Osteocyte (in vitro differentiated cells): ENCODE data around the gene UBXN10. TPM values are rescaled to one million over a fixed set of nuclear protein-coding genes. Genes with fewer than 3 reads are reported as not detected.

Experiments used
- DNase-seq: peaks from one replicate; pipeline ENCODE4 v3.0.0; 2021; ENCODE audit warnings: mixed read lengths; ENCODE audit not compliant: unreplicated experiment; ENCODE audit errors: extremely low spot score
- H3K27ac Mint-ChIP-seq: one replicate; pipeline ENCODE4 v1.8.0; 2021; ENCODE audit warnings: mild to moderate bottlenecking, mixed read lengths; ENCODE audit not compliant: unreplicated experiment
- H3K27me3 Mint-ChIP-seq: one replicate; pipeline ENCODE4 v1.8.0; 2021; ENCODE audit warnings: mixed read lengths; ENCODE audit not compliant: unreplicated experiment
- H3K36me3 Mint-ChIP-seq: one replicate; pipeline ENCODE4 v1.8.0; 2021; ENCODE audit warnings: mixed read lengths; ENCODE audit not compliant: unreplicated experiment
- H3K4me1 Mint-ChIP-seq: one replicate; pipeline ENCODE4 v1.8.0; 2021; ENCODE audit warnings: mixed read lengths; ENCODE audit not compliant: unreplicated experiment
- H3K4me3 Mint-ChIP-seq: one replicate; pipeline ENCODE4 v1.8.0; 2021; ENCODE audit warnings: mild to moderate bottlenecking, moderate library complexity, mixed read lengths; ENCODE audit not compliant: unreplicated experiment
- H3K9me3 Mint-ChIP-seq: one replicate; pipeline ENCODE4 v1.8.0; 2021; ENCODE audit warnings: mixed read lengths; ENCODE audit not compliant: unreplicated experiment
- total RNA-seq: library from RNA; stranded (reverse); gene quantifications from 2 replicates; pipeline ENCODE4 v1.2.1, GENCODE V29; 2021
- TF ChIP-seq, protein P1 (sequence below): fragments of 200-600 bp; sonication (generic); IDR thresholded peaks from 2 replicates; pipeline ENCODE4 v1.5.0; 2021; ENCODE audit warnings: antibody characterized with exemption, mild to moderate bottlenecking, moderate library complexity

UBXN10 gene
- total RNA-seq, 1 donor from 2014 or later, result not detected

DNA sequence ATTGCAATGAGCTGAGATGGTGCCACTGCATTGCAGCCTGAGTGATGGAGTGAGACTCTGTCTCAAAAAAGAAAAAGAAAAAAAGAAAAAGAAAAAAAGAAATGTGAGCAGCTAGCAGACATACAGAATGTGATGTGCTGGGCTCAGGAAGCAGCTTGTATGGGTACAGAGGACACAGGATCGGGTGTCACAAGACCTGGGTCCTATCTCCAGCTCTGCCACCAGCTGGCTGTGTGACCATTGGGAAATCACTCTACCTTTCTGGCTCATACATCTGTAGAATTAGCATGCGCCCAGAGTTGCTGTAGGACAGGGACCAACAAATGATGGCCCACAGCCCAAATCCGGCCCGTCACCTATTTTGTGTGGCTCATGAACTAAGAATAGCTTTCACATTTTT lies 3.8 kb downstream of the UBXN10 start:
- no peak overlapping the region for H3K27ac Mint-ChIP-seq
- TF ChIP-seq, protein P1, sequence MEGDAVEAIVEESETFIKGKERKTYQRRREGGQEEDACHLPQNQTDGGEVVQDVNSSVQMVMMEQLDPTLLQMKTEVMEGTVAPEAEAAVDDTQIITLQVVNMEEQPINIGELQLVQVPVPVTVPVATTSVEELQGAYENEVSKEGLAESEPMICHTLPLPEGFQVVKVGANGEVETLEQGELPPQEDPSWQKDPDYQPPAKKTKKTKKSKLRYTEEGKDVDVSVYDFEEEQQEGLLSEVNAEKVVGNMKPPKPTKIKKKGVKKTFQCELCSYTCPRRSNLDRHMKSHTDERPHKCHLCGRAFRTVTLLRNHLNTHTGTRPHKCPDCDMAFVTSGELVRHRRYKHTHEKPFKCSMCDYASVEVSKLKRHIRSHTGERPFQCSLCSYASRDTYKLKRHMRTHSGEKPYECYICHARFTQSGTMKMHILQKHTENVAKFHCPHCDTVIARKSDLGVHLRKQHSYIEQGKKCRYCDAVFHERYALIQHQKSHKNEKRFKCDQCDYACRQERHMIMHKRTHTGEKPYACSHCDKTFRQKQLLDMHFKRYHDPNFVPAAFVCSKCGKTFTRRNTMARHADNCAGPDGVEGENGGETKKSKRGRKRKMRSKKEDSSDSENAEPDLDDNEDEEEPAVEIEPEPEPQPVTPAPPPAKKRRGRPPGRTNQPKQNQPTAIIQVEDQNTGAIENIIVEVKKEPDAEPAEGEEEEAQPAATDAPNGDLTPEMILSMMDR, result no peak
- H3K4me1 Mint-ChIP-seq, result no peaks in the 10 kb centered on the region
- no peaks in the 10 kb centered on the region for H3K9me3 Mint-ChIP-seq
- H3K36me3 Mint-ChIP-seq, result no peaks in the 10 kb centered on the region
- no peak overlapping the region for H3K4me3 Mint-ChIP-seq
- DNase-seq, result no peak
- H3K27me3 Mint-ChIP-seq, result peaks cover 58% of the 10 kb centered on the region

DNA sequence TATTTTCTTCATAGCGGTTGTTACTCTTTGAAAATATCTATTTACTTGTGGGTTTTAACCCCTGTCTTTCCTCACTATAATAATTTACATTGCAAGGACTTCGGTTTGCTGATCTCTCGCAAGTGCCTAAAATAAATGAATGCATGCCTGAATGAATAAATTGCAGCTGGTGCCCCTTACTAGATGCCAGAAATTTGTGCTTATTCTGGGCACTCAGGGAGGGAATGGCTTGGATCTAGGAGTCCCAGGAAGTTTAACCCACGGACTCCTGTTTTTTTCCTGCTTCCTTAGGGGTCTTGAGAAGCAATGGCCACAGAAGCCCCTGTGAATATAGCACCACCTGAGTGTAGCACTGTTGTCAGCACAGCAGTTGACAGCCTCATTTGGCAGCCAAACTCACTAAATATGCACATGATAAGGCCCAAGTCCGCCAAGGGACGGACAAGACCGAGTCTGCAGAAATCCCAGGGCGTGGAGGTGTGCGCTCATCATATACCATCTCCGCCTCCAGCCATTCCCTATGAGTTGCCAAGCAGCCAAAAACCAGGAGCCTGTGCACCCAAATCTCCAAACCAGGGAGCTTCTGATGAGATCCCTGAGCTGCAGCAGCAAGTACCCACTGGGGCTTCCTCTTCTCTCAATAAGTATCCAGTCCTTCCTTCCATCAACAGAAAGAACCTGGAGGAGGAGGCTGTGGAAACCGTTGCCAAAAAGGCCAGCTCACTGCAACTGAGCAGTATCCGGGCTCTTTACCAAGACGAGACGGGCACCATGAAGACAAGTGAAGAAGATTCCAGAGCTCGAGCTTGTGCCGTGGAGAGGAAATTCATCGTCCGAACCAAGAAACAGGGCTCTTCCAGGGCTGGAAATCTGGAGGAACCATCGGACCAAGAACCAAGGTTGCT lies 4.6 kb downstream of the UBXN10 start:
- Mint-ChIP-seq H3K4me1 (no peaks in the 10 kb centered on the region), H3K27ac (no peak overlapping the region), H3K9me3 (no peaks in the 10 kb centered on the region), H3K4me3 (no peak overlapping the region), H3K27me3 (peaks cover 50% of the 10 kb centered on the region), H3K36me3 (no peaks in the 10 kb centered on the region)
- TF ChIP-seq, protein P1, result no peak
- DNase-seq, result no peak

DNA sequence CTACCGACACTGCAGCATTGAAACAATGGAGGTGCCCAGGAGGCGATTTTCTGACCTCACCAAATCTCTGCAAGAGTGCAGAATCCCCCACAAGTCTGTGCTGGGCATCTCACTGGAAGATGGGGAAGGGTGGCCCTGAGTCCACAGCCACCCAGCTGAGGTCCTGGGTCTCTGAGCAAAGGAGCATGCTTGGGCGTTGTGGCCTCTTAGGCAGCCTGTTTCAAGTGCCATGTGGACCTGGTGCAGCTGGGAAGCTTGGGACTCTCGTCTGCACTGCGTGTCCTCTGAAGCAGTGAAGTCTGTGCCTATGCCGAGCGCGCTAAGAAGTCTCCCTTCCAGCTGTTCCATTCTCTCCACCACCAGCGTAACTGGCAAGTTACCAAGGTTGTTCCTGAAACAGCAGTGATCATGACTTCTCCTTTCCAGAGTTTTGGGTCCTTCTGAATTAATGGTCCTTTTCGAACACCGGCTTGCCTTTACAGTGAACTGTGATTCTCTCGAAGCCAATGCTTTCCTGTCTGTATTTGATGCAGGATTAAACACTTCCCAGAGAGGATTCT lies 5.5 kb downstream of the UBXN10 start:
- peaks cover 48% of the 10 kb centered on the region for H3K27me3 Mint-ChIP-seq
- H3K4me1 Mint-ChIP-seq, result no peaks in the 10 kb centered on the region
- TF ChIP-seq, protein P1, result no peak
- H3K4me3 Mint-ChIP-seq, result no peak overlapping the region
- DNase-seq, result no peak
- H3K27ac Mint-ChIP-seq, result no peak overlapping the region
- H3K9me3 Mint-ChIP-seq, result no peaks in the 10 kb centered on the region
- H3K36me3 Mint-ChIP-seq, result no peaks in the 10 kb centered on the region

DNA sequence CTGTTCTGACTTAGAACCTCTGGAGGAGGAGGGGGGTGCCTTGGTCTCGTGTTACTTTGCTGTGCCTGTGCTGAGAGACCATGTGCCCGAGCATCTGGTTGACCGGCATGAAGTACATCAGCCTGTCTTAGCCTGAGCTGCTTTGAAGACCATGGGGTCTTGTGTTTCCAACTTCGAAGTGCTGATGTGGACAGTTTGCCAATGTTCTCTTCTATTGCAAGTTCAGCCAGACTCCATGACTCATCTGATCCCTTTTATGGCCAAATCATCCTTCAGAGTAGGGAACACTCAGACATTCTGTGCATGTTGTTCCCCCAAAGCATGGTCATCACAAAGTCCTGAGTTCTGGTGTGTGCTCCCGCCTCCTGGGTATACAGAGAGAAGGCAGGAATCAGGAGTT lies 6.5 kb downstream of the UBXN10 start:
- no peak overlapping the region for H3K27ac Mint-ChIP-seq
- H3K4me1 Mint-ChIP-seq, result no peaks in the 10 kb centered on the region
- peaks cover 40% of the 10 kb centered on the region for H3K27me3 Mint-ChIP-seq
- no peak overlapping the region for H3K4me3 Mint-ChIP-seq
- no peaks in the 10 kb centered on the region for H3K9me3 Mint-ChIP-seq
- TF ChIP-seq, protein P1, result no peak
- DNase-seq, result no peak
- H3K36me3 Mint-ChIP-seq, result no peaks in the 10 kb centered on the region

DNA sequence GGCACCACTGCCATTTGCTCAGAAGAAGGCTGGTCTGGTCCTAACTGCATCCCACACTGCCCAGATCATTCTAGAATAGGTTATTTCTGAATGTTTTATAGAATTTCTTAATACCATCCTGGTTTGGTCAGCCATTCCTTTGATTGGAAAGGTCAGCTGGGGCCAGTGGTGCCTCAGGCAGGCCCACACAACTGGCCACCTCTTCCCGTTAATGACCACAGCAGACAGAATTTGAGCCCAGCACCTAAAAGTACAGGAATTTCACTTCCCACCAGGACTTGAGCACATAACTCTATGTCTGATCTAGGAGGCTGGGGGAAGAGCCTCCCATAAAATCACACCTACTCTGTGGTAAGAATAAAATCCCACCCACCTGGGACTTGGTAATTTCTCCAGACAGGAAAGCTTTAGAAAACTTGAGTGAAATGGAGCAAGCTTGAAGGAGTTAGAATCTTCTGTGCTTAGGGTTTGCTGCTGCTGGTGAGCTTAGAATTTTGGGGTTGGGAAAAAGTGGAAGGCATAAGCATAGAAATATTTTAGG lies 7.0 kb downstream of the UBXN10 start:
- H3K27ac Mint-ChIP-seq, result no peak overlapping the region
- no peak overlapping the region for H3K4me3 Mint-ChIP-seq
- TF ChIP-seq, protein P1, result no peak
- H3K27me3 Mint-ChIP-seq, result peaks cover 38% of the 10 kb centered on the region
- H3K9me3 Mint-ChIP-seq, result no peaks in the 10 kb centered on the region
- no peaks in the 10 kb centered on the region for H3K4me1 Mint-ChIP-seq
- no peaks in the 10 kb centered on the region for H3K36me3 Mint-ChIP-seq
- no peak for DNase-seq
